NCI-H524 treated with DMSO at 0.1 percent for 48 hours (cell line): ENCODE results near the gene TSEN2.
"Not testable (repeated sequence)": the region's sequence is repeated elsewhere in the genome, so short reads cannot be mapped to it uniquely, and the experiment has no call there.

Experiments
- DNase-seq: peaks from one replicate; lab custom pipeline; 2025; lab: John Stamatoyannopoulos, UW

Gene TSEN2

DNA sequence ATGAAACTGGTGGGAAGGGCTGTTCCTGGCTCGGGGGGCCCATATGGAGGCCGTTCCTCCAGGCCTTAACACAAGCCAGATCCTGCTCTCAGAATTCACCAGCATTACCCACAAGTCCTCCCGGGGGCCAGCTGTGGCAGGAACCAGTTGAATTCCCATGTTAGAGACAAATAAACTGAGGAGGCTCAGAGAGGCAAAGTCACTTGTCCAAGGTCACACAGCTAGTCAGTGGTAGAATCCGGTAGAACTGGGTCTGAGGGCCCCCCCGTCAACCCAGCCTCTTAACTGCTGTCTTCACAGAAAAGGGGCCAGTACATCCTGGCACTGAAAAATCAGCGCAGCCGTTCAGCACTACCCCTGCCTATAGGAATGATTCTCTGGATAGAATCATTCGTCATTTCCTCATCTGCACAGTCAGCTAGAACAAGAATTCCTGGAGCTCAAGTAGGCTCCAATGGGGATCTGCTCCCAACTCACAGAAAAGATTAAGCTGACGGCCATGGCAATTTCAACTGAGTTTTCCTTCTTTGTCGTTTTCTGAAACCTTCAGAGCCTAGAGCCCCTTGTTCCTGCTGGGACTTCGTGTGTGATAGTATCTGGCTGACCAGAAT is 12.2 kb upstream of the TSEN2 start:
- no peak for DNase-seq

DNA sequence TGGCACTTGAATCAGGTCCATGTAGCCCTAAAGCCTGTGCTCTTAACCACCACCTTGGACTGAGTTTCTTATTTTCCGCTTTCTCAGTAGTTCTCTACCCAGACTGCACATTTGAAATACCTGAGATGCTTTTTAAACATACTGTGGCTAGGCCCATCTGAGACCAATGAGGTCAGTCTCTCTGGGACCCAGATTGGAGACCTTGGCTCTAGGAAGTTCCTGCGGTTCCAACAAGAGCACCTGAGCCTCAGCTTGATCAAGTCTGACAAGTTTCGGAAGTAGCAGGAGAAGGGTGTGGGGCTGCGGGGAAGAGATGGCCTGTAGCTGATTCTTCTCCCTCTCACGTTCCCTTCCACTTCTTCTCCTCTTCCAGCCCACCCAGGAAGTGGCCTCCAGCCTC is 11.5 kb upstream of the TSEN2 start:
- DNase-seq, result no peak

DNA sequence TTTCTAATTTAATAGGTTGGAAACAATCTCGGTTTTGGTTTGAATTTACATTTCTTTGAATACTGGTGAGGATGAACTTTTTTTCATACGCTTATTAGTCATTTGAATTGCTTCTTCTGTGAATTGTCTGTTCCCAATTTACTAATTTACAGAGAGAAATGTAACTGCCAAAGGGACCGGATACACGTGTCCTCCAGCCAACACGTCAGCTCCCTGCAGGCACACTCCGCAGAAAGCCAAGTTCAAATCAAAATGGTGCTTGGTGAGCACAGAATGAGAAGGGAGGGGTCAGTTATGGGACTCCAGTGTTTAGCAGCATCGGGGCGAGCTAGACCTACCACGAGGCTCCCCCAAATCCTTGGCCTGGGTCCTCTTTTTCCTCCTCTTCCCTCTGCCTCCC is 10.8 kb upstream of the TSEN2 start:
- no peak for DNase-seq

DNA sequence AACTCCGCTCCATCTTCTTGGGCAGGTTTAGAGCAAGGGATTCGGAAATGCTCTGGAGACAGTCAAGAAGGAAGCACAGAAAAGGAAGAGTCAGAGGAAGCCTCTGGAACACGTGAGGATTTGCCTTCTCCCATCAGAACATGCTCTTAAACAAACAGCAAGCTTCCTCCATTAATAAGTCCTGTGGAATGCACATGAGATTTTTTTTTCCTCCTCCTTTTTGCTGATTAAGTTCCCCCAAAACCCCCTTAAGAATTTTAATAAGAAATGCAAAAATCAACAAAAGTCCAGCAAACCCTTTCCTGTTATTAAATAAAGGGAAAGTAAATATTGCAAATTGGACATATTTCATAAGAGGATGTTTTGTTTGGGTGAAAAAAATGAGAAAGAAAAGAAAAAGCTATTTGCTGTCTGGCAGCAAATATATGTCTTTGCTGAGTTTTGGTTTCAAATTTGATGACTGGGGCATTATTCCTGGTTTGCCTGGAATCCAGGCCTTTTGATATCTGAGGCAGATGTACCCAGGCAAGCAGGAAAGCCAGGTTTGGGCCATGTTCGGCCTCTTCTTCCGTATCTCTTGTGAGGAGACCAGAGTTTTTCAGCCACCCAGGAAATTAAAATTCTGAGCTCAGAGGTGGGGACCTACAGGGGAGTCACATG is 7.9 kb upstream of the TSEN2 start:
- DNase-seq, result no peak

DNA sequence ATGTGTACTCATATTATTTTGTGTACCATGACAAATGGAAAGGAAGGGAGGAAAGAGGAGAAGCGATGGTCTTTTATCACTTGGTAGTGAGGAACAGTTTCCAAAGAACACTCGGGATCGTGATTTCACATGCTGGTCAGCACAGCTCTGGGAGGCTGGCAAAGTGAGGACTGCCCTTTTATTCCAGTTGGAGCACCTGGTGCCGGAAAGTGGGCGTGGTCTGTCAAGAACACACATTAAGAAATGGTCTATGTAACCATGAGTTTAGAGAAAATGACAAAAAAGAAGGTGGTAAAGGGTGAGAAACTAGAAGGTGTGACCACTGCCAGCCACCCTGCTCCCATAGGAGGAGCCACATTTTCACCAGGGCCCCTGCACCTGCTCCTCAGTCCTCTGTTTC is 7.0 kb upstream of the TSEN2 start:
- no peak for DNase-seq

DNA sequence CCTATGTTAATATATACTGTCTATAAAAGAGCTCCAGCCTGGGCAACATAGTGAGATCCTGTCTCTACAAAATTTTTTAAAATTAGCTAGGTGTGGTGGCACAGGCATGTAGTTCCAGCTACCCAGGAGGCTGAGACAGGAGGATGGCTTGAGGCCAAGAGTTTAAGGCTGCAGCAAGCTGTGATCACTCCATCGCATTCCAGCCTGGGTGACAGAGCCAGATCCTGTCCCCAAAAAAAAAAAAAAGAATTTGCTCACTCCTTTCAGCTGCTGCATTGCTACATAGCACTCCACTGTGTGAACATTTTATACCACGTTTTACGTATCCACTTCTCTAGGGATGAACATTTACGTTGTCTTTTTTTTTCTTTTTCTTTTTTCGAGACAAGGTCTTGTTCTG is 6.0 kb upstream of the TSEN2 start:
- no peak for DNase-seq

DNA sequence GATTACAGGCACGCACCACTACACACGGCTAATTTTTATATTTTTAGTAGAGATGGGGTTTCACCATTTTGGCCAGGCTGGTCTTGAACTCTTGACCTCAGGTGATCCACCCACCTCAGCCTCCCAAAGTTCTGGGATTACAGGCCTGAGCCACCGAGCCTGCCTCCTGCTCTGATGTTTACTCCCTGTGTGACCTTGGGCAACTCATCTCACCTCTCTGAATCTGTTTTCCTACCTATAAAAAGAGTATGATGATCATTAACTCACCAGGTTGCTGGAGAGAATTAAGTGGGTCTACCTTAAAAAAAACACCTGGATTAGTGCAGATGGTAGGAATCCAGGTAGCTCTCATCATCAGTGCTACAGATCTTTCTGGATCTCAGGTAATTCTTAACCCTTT is 5.1 kb upstream of the TSEN2 start:
- not testable (repeated sequence) for DNase-seq

DNA sequence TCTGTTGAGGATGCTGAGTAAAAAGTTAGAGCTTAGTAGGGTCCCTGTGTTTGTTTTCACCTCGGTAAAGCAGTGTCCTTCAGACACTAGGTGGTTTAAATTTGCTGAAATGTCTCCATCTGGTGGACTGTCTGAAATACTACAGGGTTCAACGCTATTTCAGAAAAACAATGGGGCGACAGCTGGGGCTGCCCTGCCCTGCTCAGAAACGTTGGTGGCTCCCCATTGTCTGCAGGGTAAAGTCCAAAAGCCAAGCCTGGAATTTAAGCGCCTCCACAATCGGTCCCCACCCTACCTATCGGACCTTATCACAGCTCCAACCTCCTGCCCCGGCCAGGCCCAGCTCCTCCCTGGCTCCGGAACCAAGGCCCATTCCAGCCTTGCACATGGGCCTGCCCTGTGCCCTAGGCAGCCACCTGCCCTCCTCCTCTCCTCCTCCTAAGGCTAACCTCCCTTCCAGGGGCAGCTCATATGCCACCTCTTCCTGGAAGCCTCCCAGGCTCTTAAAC is 4.3 kb upstream of the TSEN2 start:
- DNase-seq, result no peak

DNA sequence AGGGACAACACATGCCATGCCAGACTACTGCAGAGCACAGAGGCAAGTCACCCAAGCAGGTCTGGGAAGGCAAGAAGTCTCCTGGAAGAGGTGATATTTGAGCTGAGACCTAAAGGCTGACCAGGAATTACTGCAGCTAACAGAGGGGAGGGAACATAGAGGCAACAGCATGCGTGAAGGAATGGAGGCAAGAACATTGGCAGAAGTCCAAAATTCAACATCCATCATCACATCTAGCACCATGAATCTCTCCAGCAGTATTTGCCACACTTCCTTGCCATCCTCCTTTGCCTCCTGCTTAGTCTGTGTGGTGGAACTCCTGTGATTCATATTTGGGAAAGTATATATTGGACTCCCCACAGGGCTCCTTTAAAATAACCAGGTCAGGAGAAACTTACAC is 870 bp upstream of the TSEN2 start:
- DNase-seq, result no peak

DNA sequence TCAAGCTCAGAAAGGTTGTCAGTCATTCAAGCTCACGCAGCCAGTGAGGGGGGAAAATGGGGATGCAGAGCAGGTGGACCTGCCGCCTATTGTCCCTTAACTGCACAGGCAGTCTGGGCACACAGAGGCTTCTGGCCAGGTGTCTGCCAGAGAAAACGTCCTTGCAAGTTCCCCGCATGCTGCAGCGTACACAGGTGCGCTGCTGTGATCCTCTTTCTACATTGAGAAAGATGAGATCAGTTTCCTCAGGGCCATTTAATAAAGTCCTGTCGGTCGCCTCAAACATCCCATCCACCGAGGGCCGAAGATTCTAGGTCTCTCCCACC is 445 bp upstream of the TSEN2 start:
- DNase-seq, result no peak

DNA sequence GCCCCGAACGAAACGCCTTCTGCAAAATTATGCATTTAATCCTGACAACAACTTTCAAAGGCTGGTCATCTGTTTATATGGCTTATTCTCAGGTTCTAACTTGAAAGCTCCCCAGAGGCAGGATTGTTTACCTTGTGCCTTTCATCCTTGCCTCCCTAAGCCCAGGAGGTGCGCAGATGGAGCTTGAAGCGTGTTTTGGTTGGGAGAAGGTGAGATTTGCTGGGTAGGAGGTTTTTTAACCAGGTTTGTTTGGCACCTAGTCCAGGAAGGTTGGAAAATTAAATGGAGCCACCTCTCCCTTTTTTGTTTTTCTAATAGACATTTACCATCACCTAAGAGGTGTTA is 675 bp downstream of the TSEN2 start:
- DNase-seq, result no peak

DNA sequence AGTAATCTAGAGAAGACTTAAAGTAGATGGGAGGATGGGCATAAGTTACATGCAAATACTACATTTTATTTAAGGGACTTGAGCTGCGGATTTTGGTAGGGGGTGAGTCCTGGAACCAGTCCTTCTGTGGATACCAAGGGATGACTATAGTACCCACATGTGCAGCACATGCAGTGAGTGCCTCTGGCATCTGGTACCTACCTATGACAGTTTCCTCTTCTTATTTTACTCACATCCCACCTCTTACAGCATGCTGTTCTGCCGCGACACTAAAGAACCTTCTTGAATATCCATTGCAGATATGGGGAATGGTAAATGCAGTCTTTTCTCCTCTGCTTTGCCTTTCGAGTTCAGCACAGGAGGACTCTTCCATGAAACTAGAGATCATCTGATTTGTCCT is 1.7 kb downstream of the TSEN2 start:
- no peak for DNase-seq

DNA sequence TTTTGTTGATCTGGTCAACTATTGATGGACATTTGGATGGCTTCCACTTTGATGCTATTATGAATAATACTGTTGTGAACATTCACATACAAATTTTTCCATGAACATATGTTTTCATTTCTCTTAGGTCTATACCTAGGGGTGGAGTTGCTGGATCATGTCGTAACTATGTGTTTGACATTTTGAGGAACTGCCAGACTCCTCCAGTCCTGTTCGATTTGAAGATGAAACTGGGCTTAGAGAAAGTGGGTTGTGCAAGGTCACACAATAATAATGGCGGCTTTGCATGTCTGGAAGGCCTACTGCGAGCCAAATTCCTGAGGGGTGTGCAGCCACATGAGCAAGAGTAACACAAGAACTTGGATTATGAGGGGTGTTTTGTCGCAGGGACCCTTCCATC is 2.6 kb downstream of the TSEN2 start:
- DNase-seq, result no peak

DNA sequence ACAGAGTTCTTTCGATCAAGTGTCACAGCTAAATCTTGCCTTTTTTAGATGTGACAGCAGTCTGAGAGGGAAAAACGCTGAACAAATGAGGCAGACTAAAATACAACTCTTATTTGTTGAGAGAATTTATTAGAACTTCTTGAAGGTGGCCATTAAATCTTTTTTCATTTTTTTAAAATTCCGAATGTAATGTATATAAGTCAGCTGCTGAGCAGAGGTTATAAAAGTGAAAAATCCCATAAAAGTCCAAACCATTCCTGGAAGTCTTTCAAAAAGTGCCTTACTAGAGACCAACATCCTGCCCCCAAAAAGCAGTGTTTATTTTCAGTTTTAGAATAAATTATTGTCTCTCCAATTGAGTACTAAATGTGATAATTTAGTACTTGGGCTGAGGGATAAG is 3.1 kb downstream of the TSEN2 start:
- DNase-seq, result no peak

DNA sequence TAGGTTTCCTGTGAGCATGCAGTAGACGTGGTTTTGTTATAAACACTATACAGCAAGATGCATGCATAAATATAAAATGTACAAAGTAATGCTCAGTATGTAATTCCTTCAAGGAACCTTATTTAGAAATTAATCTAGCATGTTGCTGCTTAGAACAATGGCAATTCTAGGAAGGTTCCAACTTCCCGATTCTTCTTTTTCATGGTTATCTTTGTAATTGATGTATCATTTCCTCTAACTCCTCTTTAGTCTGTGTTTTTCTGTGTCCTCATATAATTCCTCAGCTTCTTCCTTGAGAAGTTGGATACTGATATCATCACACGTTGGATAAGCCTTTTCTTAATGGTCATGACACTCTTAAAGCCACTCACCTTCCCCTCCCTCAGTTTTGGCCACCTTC is 3.5 kb downstream of the TSEN2 start:
- DNase-seq, result no peak

DNA sequence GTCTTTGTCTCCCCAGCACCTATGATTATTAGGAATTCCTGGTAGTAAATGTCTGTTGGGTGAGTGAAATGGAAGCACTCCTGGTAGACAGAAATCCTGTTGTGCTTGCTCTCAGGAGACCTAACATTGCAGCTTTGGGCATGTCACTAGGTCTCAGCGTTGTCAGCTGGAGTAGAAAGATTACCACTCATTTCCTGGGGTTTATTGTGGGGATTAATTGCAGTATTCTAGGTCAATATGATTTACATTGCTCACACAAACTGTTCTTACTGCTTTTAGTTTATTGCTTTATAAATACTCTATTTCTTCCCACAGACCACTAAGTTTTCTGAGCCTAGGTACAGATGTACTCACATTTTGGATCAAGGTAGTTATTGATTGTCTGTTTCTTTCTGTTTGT is 5.1 kb downstream of the TSEN2 start:
- no peak for DNase-seq

DNA sequence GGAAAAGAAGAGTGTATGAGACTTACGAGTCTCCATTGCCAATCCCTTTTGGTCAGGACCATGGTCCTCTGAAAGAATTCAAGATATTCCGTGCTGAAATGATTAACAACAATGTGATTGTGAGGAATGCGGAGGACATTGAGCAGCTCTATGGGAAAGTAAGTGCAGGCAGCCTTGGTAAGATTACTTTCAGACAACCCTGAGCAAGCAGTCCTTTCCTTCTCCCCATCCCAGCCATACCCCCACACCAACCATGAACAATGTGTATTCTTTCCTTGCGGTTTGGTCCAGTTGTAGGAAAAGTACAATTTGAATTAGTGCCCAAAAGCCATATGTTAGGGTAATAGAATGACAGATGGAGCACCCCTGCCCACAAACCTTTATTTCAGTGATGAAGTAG is 5.6 kb downstream of the TSEN2 start:
- peak; percentile 59 for DNase-seq

DNA sequence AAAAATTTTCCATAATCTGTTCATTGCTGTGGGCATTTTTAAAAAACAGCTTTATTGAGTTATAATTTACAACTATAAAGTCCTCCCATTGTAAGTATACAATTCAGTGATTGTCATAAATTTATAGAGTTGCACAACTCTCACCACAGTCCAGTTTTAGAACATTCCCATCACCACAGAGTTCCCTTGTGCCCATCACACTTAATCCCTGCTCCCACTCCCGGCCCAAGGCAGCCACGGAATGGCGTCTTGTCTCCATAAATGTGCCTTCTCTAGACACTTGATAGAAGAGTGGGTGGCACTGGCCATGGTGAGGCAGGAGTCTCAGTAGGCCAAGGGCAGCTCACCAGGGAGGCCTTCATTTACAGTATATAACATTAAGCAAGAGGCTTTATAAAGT is 6.3 kb downstream of the TSEN2 start:
- no peak for DNase-seq

DNA sequence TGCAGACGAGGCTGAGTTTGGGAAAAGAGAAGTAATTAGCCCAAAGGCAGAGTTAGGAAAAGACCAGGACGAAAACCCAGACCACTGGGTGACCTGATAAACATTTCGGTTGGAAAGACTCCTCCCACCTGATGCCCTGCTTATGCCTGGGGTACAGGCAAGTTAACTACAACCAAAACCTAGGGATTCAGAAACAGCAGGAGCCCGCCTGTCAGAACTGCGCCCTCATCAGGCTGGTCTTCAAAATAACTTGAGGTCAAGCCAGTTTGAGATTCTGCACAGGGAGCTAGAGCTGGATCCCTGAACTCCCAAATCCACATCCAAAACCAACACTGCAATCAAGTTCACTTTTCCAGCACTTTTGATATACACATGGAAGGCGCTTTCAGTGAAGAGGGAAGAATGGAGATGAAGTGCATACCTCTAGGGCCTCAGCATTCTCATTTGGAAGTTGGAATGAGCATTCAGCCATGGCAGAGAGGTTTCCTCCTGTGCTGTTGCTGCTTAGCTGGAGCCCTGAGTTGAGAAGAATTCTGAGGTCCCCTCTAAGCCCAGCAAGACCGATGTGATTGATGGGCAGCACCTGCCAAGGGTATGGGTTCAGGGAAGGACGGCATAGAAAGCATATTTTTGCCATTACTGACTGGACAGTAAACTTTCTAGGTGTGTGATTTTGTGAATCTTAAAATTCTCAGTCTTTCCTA is 11.6 kb downstream of the TSEN2 start:
- DNase-seq, result no peak

DNA sequence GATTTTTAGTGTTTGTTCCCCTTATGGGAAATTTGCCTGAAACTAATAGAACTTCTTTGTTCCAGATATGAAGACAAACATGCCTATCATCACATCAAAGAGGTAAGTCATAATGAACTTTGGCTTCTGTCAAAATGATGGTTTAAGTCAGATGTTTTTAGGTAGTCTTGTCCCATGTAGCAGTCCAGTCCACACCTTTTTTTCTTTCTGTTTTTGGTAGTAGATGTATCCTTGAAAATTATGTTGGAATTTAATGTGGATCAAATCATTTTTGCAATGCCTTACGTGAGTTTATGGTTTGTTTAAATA is 12.1 kb downstream of the TSEN2 start:
- DNase-seq, result no peak

DNA sequence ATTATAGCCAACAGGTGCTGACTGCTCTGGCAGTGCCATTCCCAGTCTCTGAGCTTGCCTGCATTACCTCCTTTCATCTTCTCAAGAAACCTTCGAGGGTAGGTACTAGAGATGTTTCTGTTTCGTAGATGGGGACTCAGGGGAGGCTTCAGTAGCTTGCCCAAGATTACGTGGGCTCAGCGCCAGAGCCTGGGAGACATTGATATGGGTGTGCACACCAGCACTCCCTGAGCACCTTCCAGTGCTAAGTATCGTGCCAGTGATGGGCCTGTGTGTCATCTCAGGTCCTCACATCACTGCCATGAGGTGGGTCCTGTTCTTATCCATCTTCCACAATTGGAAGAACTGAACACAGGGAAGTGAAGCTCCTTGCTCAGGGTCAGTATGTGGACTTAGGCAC is 15.2 kb downstream of the TSEN2 start:
- DNase-seq, result no peak

DNA sequence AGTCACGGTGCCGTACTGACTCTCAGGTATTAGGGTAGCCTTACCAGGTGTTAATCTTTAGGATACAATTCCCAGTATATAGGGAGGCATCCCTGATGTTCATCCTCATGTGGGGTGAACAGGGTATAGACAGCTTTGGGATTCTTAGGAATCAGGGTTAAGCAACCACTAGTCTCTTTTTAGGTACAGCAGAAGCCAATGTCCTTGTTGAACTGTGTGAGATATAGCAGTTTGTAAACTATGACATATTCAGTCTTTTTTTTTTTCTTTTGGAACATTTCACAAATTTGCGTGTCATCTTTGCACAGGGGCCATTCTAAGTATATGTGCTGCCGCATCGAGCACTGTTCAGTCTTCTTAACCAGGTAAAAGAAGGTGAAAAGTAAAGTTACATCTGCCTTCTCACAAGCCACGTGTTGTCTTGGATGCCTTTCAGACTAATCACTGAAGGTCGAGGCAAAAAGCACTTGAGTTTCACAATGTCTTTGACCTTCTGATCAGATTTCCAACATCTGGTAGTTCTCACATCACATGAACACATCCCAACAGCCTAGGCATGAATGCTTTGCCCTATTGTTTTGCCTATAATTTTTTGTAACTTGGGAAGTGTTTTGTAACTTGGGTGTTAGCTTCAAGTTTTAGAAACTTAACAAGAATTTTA is 17.2 kb downstream of the TSEN2 start:
- no peak for DNase-seq

DNA sequence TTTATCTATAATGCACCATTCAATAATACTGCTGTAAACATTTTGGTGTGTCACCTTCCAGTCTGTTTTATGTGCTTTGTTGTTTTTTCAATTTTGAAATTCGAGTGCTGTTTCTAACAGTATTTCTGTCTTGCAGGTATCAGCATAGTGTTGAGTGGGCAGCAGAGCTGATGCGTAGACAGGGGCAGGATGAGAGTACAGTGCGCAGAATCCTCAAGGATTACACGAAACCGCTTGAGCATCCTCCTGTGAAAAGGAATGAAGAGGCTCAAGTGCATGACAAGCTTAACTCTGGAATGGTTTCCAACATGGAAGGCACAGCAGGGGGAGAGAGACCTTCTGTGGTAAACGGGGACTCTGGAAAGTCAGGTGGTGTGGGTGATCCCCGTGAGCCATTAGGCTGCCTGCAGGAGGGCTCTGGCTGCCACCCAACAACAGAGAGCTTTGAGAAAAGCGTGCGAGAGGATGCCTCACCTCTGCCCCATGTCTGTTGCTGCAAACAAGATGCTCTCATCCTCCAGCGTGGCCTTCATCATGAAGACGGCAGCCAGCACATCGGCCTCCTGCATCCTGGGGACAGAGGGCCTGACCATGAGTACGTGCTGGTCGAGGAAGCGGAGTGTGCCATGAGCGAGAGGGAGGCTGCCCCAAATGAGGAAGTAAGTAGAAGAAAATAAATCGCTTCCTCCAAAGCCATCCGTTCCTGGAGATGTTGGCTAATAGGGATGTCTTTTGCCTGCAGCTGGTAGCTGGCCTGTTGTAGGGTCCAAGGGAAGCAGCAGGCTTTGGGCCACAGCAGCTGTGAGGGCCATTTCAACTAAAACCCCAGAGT is 19.1 kb downstream of the TSEN2 start:
- DNase-seq, result no peak
